GM20000 (cell line): ENCODE measurements around the gene STK32C.

Experiments used
- DNase-seq: peaks from one replicate; pipeline ENCODE4 v3.0.0; 2012; ENCODE audit warnings: low spot score
- TF ChIP-seq, protein P1 (sequence below): IDR thresholded peaks from 2 replicates; pipeline ENCODE4 v1.5.1; 2012; ENCODE audit warnings: mild to moderate bottlenecking, control low read depth; ENCODE audit errors: extremely low read depth, missing control alignments

Gene STK32C

GRCh38 chr10:132169766-132170560 lies 137.8 kb downstream of the STK32C start:
- no peak for DNase-seq
- TF ChIP-seq, protein P1, sequence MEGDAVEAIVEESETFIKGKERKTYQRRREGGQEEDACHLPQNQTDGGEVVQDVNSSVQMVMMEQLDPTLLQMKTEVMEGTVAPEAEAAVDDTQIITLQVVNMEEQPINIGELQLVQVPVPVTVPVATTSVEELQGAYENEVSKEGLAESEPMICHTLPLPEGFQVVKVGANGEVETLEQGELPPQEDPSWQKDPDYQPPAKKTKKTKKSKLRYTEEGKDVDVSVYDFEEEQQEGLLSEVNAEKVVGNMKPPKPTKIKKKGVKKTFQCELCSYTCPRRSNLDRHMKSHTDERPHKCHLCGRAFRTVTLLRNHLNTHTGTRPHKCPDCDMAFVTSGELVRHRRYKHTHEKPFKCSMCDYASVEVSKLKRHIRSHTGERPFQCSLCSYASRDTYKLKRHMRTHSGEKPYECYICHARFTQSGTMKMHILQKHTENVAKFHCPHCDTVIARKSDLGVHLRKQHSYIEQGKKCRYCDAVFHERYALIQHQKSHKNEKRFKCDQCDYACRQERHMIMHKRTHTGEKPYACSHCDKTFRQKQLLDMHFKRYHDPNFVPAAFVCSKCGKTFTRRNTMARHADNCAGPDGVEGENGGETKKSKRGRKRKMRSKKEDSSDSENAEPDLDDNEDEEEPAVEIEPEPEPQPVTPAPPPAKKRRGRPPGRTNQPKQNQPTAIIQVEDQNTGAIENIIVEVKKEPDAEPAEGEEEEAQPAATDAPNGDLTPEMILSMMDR, result no peak

- TF ChIP-seq, protein P1, result no peak
- no peak for DNase-seq
Measured at GRCh38 chr10:132169031-132169765, 138.6 kb downstream of the STK32C start.

- no peak for DNase-seq
- TF ChIP-seq, protein P1, result no peak
Measured at GRCh38 chr10:132168571-132169030, 139.1 kb downstream of the STK32C start.

DNA sequence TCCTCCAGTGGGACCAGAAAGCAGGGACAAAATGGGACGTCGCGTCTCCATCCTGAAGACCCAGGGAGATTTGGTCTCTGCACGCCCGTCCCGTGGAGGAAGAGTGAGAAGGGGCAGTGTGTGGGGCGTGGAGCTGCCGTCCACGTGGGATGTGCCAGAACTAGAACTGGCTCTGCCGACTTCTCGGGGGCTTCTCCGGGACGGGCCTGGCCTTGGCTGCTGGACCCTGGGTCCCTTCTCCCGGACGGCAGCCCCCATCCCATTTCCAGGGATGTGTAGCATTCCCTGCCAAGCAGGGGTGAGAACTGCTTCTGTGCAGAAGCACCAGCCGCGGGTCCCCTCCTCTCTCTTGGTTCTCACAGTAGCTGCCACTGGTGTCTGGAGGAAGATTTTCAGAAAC lies 139.8 kb downstream of the STK32C start:
- TF ChIP-seq, protein P1, result no peak
- DNase-seq, result no peak

DNA sequence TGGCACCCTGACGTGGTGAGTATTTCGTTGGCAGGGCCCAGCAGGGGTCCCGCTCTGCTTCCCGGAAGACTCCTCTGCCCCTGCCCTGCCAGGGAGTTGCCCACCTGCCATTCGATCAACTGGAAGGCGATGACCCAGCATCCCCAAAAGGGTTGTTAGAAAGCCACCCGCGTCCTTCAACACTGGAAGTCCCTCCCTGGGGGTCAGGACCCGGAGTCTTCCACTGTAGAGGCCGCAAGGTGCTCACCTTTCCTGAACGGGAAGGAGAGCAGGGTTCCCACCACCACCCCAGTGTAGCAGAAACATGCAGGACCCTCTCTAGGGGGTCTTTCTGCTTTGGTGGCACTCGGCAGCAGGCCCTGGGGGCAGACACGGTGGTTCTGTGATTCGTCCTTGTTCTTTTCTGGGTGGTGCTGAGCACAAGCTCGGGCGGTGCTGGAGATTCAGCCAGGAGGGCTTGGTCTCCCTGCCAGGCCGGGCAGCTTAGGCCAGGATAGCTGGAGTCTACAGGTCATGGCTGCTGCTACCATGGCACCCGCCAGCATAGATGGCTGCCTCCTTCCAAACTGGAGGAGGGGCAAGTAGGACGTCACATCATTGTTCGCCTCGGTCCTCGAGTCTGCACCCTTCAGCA lies 140.6 kb downstream of the STK32C start:
- DNase-seq, result no peak

DNA sequence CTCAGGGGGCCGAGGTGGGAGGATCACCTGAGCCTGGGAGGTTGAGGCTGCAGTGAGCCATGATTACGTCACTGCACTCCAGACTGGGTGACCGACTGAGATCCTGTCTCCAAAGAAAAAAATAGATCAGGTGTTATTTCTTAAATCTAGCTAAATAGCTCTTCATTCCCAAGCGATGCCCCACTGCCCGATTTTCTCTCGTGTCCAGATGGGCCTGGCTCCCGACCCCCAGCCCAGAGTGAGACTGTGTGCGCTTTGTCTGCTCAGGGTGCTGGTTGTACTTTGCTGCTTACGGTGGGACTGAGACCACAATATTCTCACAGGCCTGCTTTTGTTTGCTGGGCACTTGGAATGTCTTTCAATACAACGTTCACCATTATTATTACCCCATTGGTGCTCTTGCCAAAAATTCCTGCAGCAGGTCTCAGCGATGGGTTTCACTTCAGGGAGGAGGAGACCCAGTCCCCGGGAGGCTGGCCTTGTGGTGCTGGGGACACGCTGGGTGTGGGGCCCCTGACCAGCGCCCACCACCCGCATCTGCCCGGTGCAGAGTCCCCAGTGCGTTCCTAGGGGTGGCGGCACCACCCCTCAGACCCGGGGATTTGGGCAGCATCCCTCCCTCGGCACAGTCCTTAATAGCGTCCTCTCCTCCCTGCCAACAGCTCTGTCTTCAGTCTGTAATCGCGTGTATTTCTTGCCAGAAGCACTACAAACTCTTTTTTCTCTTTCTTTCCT lies 141.4 kb downstream of the STK32C start:
- TF ChIP-seq, protein P1, result no peak
- no peak for DNase-seq

More for the DNA sequence above, 140.6 kb downstream of the STK32C start:
- TF ChIP-seq, protein P1, result no peak
